ENCODE results near the gene ALDH18A1. TPM values are rescaled to one million over a fixed set of nuclear protein-coding genes. Genes with fewer than 3 reads are reported as not detected.
"Not testable (repeated sequence)": the region's sequence is repeated elsewhere in the genome, so short reads cannot be mapped to it uniquely, and the experiment has no call there.

The ALDH18A1 gene
- total RNA-seq, 1 donor from 2014 or later: 135 TPM

DNA sequence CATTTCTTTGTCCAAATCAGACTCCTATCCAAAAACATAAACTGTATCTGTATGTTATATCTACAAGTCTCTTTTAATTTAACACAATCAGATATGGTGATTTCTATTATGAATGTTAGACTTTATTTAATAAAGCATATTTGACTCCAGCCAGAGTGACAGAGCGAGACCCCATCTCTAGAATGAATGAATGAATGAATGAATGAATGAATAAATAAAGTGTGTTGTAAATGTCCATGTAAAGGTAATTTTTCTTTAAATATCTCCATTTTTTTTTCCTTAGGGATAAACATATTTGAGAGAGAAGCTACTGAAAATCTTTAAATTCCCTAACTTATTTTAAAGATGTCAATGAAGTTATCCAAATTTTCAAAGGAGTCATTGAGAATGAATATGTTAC is 18.1 kb upstream of the ALDH18A1 start:
- Mint-ChIP-seq H3K27me3 (no peaks in the 10 kb centered on the region), H3K4me3 (ENCODE audit: low read depth) (no peak overlapping the region), H3K9me3 (ENCODE audit: low read depth) (no peaks in the 10 kb centered on the region), H3K36me3 (ENCODE audit: insufficient read depth) (peaks cover 25% of the 10 kb centered on the region), H3K27ac (peak overlapping the region; percentile 96), H3K4me1 (ENCODE audit: low read depth) (peaks cover 19% of the 10 kb centered on the region)
- TF ChIP-seq, protein P1, sequence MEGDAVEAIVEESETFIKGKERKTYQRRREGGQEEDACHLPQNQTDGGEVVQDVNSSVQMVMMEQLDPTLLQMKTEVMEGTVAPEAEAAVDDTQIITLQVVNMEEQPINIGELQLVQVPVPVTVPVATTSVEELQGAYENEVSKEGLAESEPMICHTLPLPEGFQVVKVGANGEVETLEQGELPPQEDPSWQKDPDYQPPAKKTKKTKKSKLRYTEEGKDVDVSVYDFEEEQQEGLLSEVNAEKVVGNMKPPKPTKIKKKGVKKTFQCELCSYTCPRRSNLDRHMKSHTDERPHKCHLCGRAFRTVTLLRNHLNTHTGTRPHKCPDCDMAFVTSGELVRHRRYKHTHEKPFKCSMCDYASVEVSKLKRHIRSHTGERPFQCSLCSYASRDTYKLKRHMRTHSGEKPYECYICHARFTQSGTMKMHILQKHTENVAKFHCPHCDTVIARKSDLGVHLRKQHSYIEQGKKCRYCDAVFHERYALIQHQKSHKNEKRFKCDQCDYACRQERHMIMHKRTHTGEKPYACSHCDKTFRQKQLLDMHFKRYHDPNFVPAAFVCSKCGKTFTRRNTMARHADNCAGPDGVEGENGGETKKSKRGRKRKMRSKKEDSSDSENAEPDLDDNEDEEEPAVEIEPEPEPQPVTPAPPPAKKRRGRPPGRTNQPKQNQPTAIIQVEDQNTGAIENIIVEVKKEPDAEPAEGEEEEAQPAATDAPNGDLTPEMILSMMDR (IDR thresholded peaks at IDR 0.05; ENCODE audit: unreplicated experiment): no peak
- DNase-seq (ENCODE audit: low spot score, unreplicated experiment): no peak

DNA sequence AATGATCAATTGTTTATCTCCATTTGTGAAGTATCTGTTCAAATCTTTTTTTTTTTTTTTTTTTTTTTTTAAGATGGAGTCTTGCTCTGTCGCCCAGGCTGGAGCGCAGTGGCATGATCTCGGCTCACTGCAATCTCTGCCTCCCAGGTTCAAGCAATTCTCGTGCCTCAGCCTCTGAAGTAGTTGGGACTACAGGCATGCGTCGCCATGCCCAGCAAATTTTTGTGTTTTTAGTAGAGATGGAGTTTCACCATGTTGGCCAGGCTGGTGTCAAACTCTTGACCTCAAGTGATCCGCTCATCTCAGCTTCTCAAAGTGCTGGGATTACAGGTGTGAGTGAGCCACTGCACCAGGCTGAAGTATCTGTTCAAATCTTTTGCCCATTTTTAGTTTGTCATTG is 16.1 kb upstream of the ALDH18A1 start:
- not testable (repeated sequence) for H3K27ac Mint-ChIP-seq; H3K9me3 Mint-ChIP-seq (ENCODE audit: low read depth); H3K4me3 Mint-ChIP-seq (ENCODE audit: low read depth); DNase-seq (ENCODE audit: low spot score, unreplicated experiment); H3K27me3 Mint-ChIP-seq
- Mint-ChIP-seq H3K36me3 (ENCODE audit: insufficient read depth) (peaks cover 35% of the 10 kb centered on the region), H3K4me1 (ENCODE audit: low read depth) (peaks cover 19% of the 10 kb centered on the region)

DNA sequence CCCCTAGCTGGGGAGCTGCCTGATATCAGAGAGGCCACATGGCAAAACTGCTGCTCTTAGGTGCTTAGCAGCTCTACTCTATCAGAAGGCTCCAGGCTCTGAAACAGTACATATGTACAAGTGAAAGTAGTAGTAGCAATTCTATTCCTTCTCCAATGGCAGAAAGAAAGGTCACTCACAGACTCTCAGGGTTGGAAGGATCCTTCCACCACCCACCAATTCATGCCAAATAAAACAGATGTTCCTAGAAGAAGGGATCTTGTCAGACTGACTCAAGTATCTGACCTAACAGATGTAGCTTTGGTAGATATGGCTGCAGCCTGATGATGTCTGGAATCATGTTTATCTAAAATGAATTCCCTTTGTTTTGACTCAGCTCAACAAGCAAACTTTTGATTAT is 8.0 kb upstream of the ALDH18A1 start:
- Mint-ChIP-seq H3K27ac (no peak overlapping the region), H3K4me3 (ENCODE audit: low read depth) (no peak overlapping the region), H3K4me1 (ENCODE audit: low read depth) (peaks cover 12% of the 10 kb centered on the region), H3K27me3 (no peaks in the 10 kb centered on the region), H3K36me3 (ENCODE audit: insufficient read depth) (peaks cover 24% of the 10 kb centered on the region), H3K9me3 (ENCODE audit: low read depth) (no peaks in the 10 kb centered on the region)
- TF ChIP-seq, protein P1 (IDR thresholded peaks at IDR 0.05; ENCODE audit: unreplicated experiment): no peak
- DNase-seq (ENCODE audit: low spot score, unreplicated experiment): no peak

DNA sequence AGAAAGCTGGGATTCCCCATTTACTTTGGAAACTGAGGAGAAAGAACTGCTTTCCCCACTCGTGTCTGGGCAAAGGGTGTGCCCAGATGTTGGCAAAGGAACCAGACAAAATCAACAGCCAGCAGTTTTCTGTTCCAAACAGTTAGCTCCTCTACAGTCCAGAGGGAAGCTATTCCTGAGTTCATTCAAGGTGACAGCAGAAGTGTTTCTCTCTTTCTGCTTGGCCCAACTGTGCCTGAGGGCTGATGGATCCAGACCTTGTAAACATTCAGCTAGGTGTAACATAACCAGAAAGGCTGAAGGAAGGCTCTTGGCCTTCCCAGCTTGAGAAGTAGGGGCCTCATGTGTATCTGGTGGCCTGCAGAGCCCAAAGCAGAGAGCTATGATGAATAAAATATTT is 7.0 kb upstream of the ALDH18A1 start:
- Mint-ChIP-seq H3K4me1 (ENCODE audit: low read depth) (peaks cover 12% of the 10 kb centered on the region), H3K9me3 (ENCODE audit: low read depth) (no peaks in the 10 kb centered on the region), H3K27me3 (no peaks in the 10 kb centered on the region), H3K36me3 (ENCODE audit: insufficient read depth) (peaks cover 16% of the 10 kb centered on the region), H3K27ac (peak overlapping the region; percentile 20), H3K4me3 (ENCODE audit: low read depth) (no peak overlapping the region)
- DNase-seq (ENCODE audit: low spot score, unreplicated experiment): no peak
- TF ChIP-seq, protein P1 (IDR thresholded peaks at IDR 0.05; ENCODE audit: unreplicated experiment): no peak

DNA sequence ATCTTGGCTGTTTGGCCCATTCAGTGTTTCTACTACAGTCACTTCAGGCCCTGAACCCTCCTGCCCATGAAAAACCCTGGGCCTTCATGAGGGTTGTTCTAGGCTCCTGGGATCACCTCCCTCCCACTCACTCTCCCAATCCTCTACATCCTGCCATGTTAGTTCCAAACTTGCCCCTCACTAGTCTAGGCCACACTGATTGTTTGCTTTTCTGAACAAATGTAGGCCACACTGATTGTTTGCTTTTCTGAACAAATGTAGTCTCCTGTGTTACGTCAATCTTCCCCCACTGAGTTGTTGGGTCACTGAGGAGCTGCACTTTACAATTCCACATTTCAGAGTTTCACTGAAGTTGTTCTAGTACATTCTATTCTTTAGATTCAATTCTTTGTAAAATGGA is 5.3 kb upstream of the ALDH18A1 start:
- H3K4me1 Mint-ChIP-seq (ENCODE audit: low read depth): peaks cover 12% of the 10 kb centered on the region
- peak overlapping the region; percentile 80 for H3K27ac Mint-ChIP-seq
- DNase-seq (ENCODE audit: low spot score, unreplicated experiment): no peak
- no peaks in the 10 kb centered on the region for H3K9me3 Mint-ChIP-seq (ENCODE audit: low read depth)
- H3K27me3 Mint-ChIP-seq: no peaks in the 10 kb centered on the region
- peaks cover 7% of the 10 kb centered on the region for H3K36me3 Mint-ChIP-seq (ENCODE audit: insufficient read depth)
- peak overlapping the region; percentile 7 for H3K4me3 Mint-ChIP-seq (ENCODE audit: low read depth)
- TF ChIP-seq, protein P1 (IDR thresholded peaks at IDR 0.05; ENCODE audit: unreplicated experiment): no peak

DNA sequence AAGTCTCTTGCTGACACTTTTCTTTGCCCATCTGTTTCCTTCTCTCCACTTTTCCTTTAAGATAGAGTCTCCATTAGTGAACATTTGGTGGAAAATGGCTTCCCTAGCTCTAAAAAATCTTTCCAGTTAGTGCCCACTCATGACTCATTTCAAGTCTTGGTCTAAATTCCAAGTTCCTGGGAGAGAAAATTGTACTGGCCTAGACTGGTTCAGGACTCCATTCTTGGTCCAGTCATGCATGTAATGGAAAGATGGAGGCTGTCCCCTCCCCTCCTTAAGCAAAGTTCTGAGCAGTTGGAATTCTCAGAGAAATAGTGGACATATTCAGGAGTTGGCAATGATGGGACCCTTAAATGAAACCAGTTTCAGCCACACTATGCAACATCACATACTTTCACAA is 3.8 kb upstream of the ALDH18A1 start:
- no peaks in the 10 kb centered on the region for H3K27me3 Mint-ChIP-seq
- H3K4me3 Mint-ChIP-seq (ENCODE audit: low read depth): no peak overlapping the region
- H3K4me1 Mint-ChIP-seq (ENCODE audit: low read depth): peaks cover 18% of the 10 kb centered on the region
- TF ChIP-seq, protein P1 (IDR thresholded peaks at IDR 0.05; ENCODE audit: unreplicated experiment): no peak
- H3K36me3 Mint-ChIP-seq (ENCODE audit: insufficient read depth): peaks cover 3% of the 10 kb centered on the region
- H3K9me3 Mint-ChIP-seq (ENCODE audit: low read depth): no peaks in the 10 kb centered on the region
- no peak overlapping the region for H3K27ac Mint-ChIP-seq
- DNase-seq (ENCODE audit: low spot score, unreplicated experiment): no peak

Measured in progenitor cell of endocrine pancreas (in vitro differentiated cells).